SU-DHL-6 (cell line): ENCODE data around the gene SAPCD1.

Experiments used
- CTCF ChIP-seq: fragments of 200-600 bp; sonication (generic); IDR thresholded peaks from one replicate; pipeline ENCODE4 v1.5.1; 2017; ENCODE audit warnings: antibody characterized with exemption, mild to moderate bottlenecking, low read length, moderate library complexity; ENCODE audit not compliant: insufficient read depth, poor library complexity, severe bottlenecking
- EZH2phosphoT487 ChIP-seq: fragments of 200-600 bp; sonication (generic), shearing (Covaris generic); conservative IDR thresholded peaks from 2 replicates; pipeline ENCODE4 v1.6.1; 2018; ENCODE audit warnings: mild to moderate bottlenecking, antibody characterized with exemption, low read length, moderate library complexity, mixed read lengths

GRCh38 chr6:31715022-31715958 is 47.2 kb upstream of the SAPCD1 start, which contains the start of gene LY6G6D:
- no peak for TF ChIP-seq EZH2phosphoT487
- TF ChIP-seq CTCF = no peak
